VCaP (cell line): ENCODE results near the gene GIMD1.

Experiments used
- H3K27ac ChIP-seq: fragments of 450-650 bp; 2 replicates; pipeline ENCODE4 v1.5.1; 2017
- CTCF ChIP-seq: fragments of 450-650 bp; conservative IDR thresholded peaks from 2 replicates; pipeline ENCODE4 v1.5.1; 2017; ENCODE audit warnings: mild to moderate bottlenecking, moderate library complexity

Gene GIMD1

GRCh38 chr4:106384878-106385277 is 16.3 kb upstream of the GIMD1 start:
- no peak overlapping the region for H3K27ac ChIP-seq
- TF ChIP-seq CTCF: no peak

- no peak for TF ChIP-seq CTCF
Observed at GRCh38 chr4:106380179-106380578, 11.6 kb upstream of the GIMD1 start.

GRCh38 chr4:106373026-106373425 is 4.4 kb upstream of the GIMD1 start:
- no peak overlapping the region for H3K27ac ChIP-seq
- TF ChIP-seq CTCF: no peak

More at GRCh38 chr4:106380179-106380578, 11.6 kb upstream of the GIMD1 start:
- H3K27ac ChIP-seq: no peak overlapping the region

- TF ChIP-seq CTCF: no peak
- no peak overlapping the region for H3K27ac ChIP-seq
Observed at GRCh38 chr4:106371161-106371560, 2.6 kb upstream of the GIMD1 start.

- TF ChIP-seq CTCF: no peak
- H3K27ac ChIP-seq: no peak overlapping the region
Observed at GRCh38 chr4:106370214-106370613, 1.6 kb upstream of the GIMD1 start.

- H3K27ac ChIP-seq: no peak overlapping the region
- peak; percentile 87 for TF ChIP-seq CTCF
Observed at GRCh38 chr4:106369456-106370060, 980 bp upstream of the GIMD1 start.

- no peak for TF ChIP-seq CTCF
- no peak overlapping the region for H3K27ac ChIP-seq
Observed at GRCh38 chr4:106367072-106367471, 1.5 kb downstream of the GIMD1 start.
